Dedifferentiated amniotic fluid mesenchymal stem cell (primary cell): ENCODE data around the gene CNOT9.

Experiments used
- DNase-seq: peaks from one replicate; pipeline ENCODE4 v3.0.0-alpha.2; 2016; ENCODE audit errors: extremely low spot score

The CNOT9 gene

GRCh38 chr2:218644721-218645120 lies 76.1 kb downstream of the CNOT9 start:
- DNase-seq = no peak

- no peak for DNase-seq
Measured at GRCh38 chr2:218645126-218645525, 76.5 kb downstream of the CNOT9 start.
